K562 (cell line): ENCODE measurements around the gene DCAF10. TPM values are rescaled to one million over a fixed set of nuclear protein-coding genes. Genes with fewer than 3 reads are reported as not detected.

ENCODE experiments used
- CBFA2T2 ChIP-seq: fragments of 450-650 bp; conservative IDR thresholded peaks from 2 replicates; pipeline ENCODE4 v1.6.1; 2017; ENCODE audit warnings: mild to moderate bottlenecking
- CCAR2 ChIP-seq: fragments of 200-400 bp; formaldehyde crosslinking; IDR thresholded peaks from 2 replicates; pipeline ENCODE4 v1.6.1; 2017; ENCODE audit warnings: mild to moderate bottlenecking, low read depth, low read length
- CXXC5 ChIP-seq: fragments of 250-450 bp; sonication (Bioruptor Pico); IDR thresholded peaks from 2 replicates; pipeline ENCODE4 v1.8.0; 2022; ENCODE audit warnings: inconsistent platforms, mild to moderate bottlenecking, moderate library complexity
- EZH2 ChIP-seq: IDR thresholded peaks from 2 replicates; pipeline ENCODE4 v1.6.1; 2012; ENCODE audit warnings: low read depth, mild to moderate bottlenecking, inconsistent platforms, low read length, borderline replicate concordance
- GATA2 ChIP-seq: sonication (generic); formaldehyde crosslinking; IDR thresholded peaks from 2 replicates; pipeline ENCODE4 v1.4.0; 2020; ENCODE audit warnings: mild to moderate bottlenecking, missing genetic modification reagents
- GTF2E2 ChIP-seq: fragments of 200-800 bp; sonication (Bioruptor generic); IDR thresholded peaks from 2 replicates; pipeline ENCODE4 v1.6.1; 2016; ENCODE audit warnings: missing genetic modification characterization, missing compliant biosample characterization
- HDAC8 ChIP-seq: fragments of 450-650 bp; IDR thresholded peaks from 2 replicates; pipeline ENCODE4 v1.6.1; 2016; ENCODE audit warnings: mild to moderate bottlenecking, missing genetic modification characterization, moderate library complexity, missing compliant biosample characterization
- HNRNPK ChIP-seq: fragments of 200-400 bp; formaldehyde crosslinking; IDR thresholded peaks from one replicate; pipeline ENCODE4 v1.6.1; 2018; ENCODE audit warnings: mild to moderate bottlenecking, low read depth, low read length; ENCODE audit not compliant: poor library complexity, severe bottlenecking
- ID3 ChIP-seq, 2 experiments: fragments of 250-450 bp in 1 of 2; fragments of 450-650 bp in 1 of 2; sonication (Bioruptor Pico) in 1 of 2; IDR thresholded peaks; 2 replicates each; pipeline versions ENCODE4 v1.6.1 to v1.8.0; 2016 to 2021; ENCODE audit warnings: mild to moderate bottlenecking in 2 of 2, moderate library complexity in 2 of 2, missing compliant biosample characterization in 1 of 2, missing genetic modification characterization in 1 of 2
- KLF1 ChIP-seq: fragments of 450-650 bp; IDR thresholded peaks from 2 replicates; pipeline ENCODE4 v1.6.1; 2016; ENCODE audit warnings: missing genetic modification characterization, missing compliant biosample characterization
- MYBL2 ChIP-seq, 2 experiments: fragments of 450-650 bp in 1 of 2; sonication (generic) in 1 of 2; formaldehyde crosslinking in 1 of 2; IDR thresholded peaks; 2 replicates each; pipeline versions ENCODE4 v1.6.1 to v1.8.1; 2017 to 2022; ENCODE audit warnings: borderline replicate concordance in 1 of 2, inconsistent platforms in 1 of 2, low read depth in 1 of 2, mild to moderate bottlenecking in 1 of 2, missing genetic modification reagents in 1 of 2, moderate library complexity in 1 of 2
- NR1H2 ChIP-seq: sonication (generic); formaldehyde crosslinking; IDR thresholded peaks from 2 replicates; pipeline ENCODE4 v1.4.0; 2020; ENCODE audit warnings: mild to moderate bottlenecking, missing genetic modification reagents
- PHF21A ChIP-seq: fragments of 450-650 bp; IDR thresholded peaks from 2 replicates; pipeline ENCODE4 v1.6.1; 2017; ENCODE audit warnings: low read depth, borderline replicate concordance
- POLR2AphosphoS5 ChIP-seq: IDR thresholded peaks from 2 replicates; pipeline ENCODE4 v1.6.1; 2011; ENCODE audit warnings: mild to moderate bottlenecking, low read depth, low read length, moderate library complexity; ENCODE audit not compliant: control insufficient read depth, insufficient read depth
- RBM22 ChIP-seq: fragments of 200-400 bp; formaldehyde crosslinking; IDR thresholded peaks from 2 replicates; pipeline ENCODE4 v1.6.1; 2018; ENCODE audit warnings: low read length, low read depth; ENCODE audit not compliant: poor library complexity, severe bottlenecking
- RBM25 ChIP-seq: fragments of 200-400 bp; formaldehyde crosslinking; IDR thresholded peaks from 2 replicates; pipeline ENCODE4 v1.6.1; 2018; ENCODE audit warnings: low read length, low read depth, moderate library complexity; ENCODE audit not compliant: severe bottlenecking
- SMAD3 ChIP-seq: fragments of 450-650 bp; formaldehyde crosslinking; conservative IDR thresholded peaks from 2 replicates; pipeline ENCODE4 v1.4.0; 2020; ENCODE audit warnings: mild to moderate bottlenecking
- SMARCA4 ChIP-seq: fragments of 450-650 bp; IDR thresholded peaks from 2 replicates; pipeline ENCODE4 v1.6.1; 2016
- THAP7 ChIP-seq: fragments of 250-450 bp; sonication (Bioruptor Pico); IDR thresholded peaks from 2 replicates; pipeline ENCODE4 v1.5.0; 2021
- TRIM24 ChIP-seq, 2 experiments: fragments of 450-650 bp; IDR thresholded peaks; 2 replicates each; pipeline ENCODE4 v1.6.1; 2016
- TRIM28 ChIP-seq: fragments of 450-650 bp; IDR thresholded peaks from 2 replicates; pipeline ENCODE4 v1.6.1; 2017
- U2AF1 ChIP-seq: fragments of 200-400 bp; formaldehyde crosslinking; optimal IDR thresholded peaks from 2 replicates; pipeline ENCODE3; 2017; ENCODE audit warnings: mild to moderate bottlenecking, low read depth, low read length, moderate library complexity
- ZNF23 ChIP-seq: fragments of 250-450 bp; sonication (Bioruptor Pico); IDR thresholded peaks from 2 replicates; pipeline ENCODE4 v1.4.0; 2020; ENCODE audit warnings: mild to moderate bottlenecking
- polyA plus RNA-seq, 8 experiments: library from polyadenylated mRNA; depleted of rRNA in 4 of 8; stranded (reverse) in 5 of 8; unstranded in 3 of 8; fragments of >200 nt; fragmentation: Nextera tagmentation in 2 of 8; fragmentation: Illumina TruSeq in 1 of 8; extraction: Ambion mirVana in 2 of 8; extraction: Trizol in 1 of 8; gene quantifications; 2 replicates each; pipeline versions ENCODE4 v1.2.1 to v1.2.3, GENCODE V29; 2011 to 2014; ENCODE audit warnings: inconsistent platforms in 1 of 8, missing spikeins in 1 of 8
- total RNA-seq, 7 experiments: library from RNA; depleted of rRNA in 6 of 7; stranded (reverse); fragments of >200 nt in 6 of 7; fragmentation: Illumina TruSeq in 2 of 7; extraction: Trizol in 2 of 7; gene quantifications; 2 replicates each; pipeline versions ENCODE4 v1.2.1 to v1.2.3, GENCODE V29; 2011 to 2021; ENCODE audit warnings: low replicate concordance in 1 of 7
- TF ChIP-seq, protein P1 (sequence below), 2 experiments: IDR thresholded peaks; 2 replicates each; pipeline ENCODE4 v1.6.1; 2012; ENCODE audit warnings: improper control_type of control experiment in 2 of 2, low read depth in 2 of 2, low read length in 2 of 2, borderline replicate concordance in 1 of 2
- TF ChIP-seq, protein P2 (sequence below): conservative IDR thresholded peaks from 2 replicates; pipeline ENCODE4 v1.6.1; 2011; ENCODE audit warnings: low read depth, mild to moderate bottlenecking, low read length; ENCODE audit not compliant: control insufficient read depth

The DCAF10 gene
- total and polyA plus RNA-seq, 9 of the 15 experiments (the other 6 are each of a cell fraction or from before 2014, with no cell fraction given) = 6.8 to 40.1 (median 16.9) TPM

GRCh38 chr9:37769306-37769705 lies 31.3 kb upstream of the DCAF10 start (continued):
- TF ChIP-seq RBM22 (no peak), HNRNPK (no peak), EZH2 (no peak), CBFA2T2 (peak; percentile 64), ZNF23 (CRISPR knock-in tag) (no peak), NR1H2 (no peak), TRIM28 (no peak; the same call in 1 of the 2 replicates), U2AF1 (no peak), ID3 (CRISPR knock-in tag; IDR thresholded peaks at IDR 0.05) (no peak), ID3 (tag; IDR thresholded peaks at IDR 0.05) (no peak), CCAR2 (no peak), POLR2AphosphoS5 (peak; percentile 54; the same call in 1 of the 2 replicates), CXXC5 (peak; percentile 38), TRIM24 (IDR thresholded peaks at IDR 0.05) (peak; percentile 33 to 73; a peak in 3 of 4 replicates), GTF2E2 (tag) (no peak), PHF21A (no peak), SMARCA4 (peak; percentile 82), KLF1 (no peak), RBM25 (no peak), SMAD3 (no peak), HDAC8 (tag) (no peak), GATA2 (CRISPR knock-in tag) (0 out of 2 replicates have a peak, but pooled peaks have one; percentile 46), MYBL2 (IDR thresholded peaks at IDR 0.05; ENCODE audit: low read depth) (peak; percentile 43; the same call in 1 of the 2 replicates), MYBL2 (CRISPR knock-in tag; IDR thresholded peaks at IDR 0.05; ENCODE audit: borderline replicate concordance) (no peak), THAP7 (CRISPR knock-in tag) (no peak)
- TF ChIP-seq, protein P1, sequence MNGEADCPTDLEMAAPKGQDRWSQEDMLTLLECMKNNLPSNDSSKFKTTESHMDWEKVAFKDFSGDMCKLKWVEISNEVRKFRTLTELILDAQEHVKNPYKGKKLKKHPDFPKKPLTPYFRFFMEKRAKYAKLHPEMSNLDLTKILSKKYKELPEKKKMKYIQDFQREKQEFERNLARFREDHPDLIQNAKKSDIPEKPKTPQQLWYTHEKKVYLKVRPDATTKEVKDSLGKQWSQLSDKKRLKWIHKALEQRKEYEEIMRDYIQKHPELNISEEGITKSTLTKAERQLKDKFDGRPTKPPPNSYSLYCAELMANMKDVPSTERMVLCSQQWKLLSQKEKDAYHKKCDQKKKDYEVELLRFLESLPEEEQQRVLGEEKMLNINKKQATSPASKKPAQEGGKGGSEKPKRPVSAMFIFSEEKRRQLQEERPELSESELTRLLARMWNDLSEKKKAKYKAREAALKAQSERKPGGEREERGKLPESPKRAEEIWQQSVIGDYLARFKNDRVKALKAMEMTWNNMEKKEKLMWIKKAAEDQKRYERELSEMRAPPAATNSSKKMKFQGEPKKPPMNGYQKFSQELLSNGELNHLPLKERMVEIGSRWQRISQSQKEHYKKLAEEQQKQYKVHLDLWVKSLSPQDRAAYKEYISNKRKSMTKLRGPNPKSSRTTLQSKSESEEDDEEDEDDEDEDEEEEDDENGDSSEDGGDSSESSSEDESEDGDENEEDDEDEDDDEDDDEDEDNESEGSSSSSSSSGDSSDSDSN (IDR thresholded peaks at IDR 0.05; ENCODE audit: borderline replicate concordance in 1 of 2, low read depth in 2 of 2, low read length in 2 of 2) = no peak
- TF ChIP-seq, protein P2, sequence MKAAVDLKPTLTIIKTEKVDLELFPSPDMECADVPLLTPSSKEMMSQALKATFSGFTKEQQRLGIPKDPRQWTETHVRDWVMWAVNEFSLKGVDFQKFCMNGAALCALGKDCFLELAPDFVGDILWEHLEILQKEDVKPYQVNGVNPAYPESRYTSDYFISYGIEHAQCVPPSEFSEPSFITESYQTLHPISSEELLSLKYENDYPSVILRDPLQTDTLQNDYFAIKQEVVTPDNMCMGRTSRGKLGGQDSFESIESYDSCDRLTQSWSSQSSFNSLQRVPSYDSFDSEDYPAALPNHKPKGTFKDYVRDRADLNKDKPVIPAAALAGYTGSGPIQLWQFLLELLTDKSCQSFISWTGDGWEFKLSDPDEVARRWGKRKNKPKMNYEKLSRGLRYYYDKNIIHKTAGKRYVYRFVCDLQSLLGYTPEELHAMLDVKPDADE = no peak
